ENCODE measurements around the gene ARHGAP29. TPM values are rescaled to one million over a fixed set of nuclear protein-coding genes. Genes with fewer than 3 reads are reported as not detected.

Gene ARHGAP29
- total and polyA plus RNA-seq, 2 experiments from 2014 or later: 9.6 to 22.3 TPM

DNA sequence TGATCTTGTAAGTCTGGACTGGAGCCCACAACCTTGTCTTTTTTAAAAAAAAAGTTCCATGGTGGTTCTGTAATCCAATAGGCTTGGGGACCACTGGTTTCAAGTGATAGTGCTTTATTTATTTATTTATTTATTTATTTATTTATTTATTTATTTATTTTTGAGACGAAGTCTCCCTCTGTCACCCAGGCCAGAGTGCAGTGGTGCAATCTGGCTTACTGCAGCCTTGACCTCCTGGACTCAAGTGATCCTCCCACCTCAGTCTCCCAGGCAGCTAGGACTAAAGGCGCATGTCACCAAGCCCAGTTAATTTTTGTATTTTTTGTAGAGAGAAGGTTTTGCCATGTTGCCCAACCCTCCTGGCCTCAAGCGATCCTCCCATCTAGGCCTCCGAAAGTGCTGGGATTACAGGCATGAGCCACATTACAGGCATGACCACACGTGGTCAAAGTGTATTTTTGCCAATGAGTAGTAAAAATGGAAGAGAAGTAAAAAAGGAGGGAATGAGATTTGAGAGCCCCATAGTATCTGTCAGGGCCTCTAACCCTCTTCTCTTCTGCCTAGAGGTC lies 44.8 kb upstream of the ARHGAP29 start:
- TF ChIP-seq, protein P1, sequence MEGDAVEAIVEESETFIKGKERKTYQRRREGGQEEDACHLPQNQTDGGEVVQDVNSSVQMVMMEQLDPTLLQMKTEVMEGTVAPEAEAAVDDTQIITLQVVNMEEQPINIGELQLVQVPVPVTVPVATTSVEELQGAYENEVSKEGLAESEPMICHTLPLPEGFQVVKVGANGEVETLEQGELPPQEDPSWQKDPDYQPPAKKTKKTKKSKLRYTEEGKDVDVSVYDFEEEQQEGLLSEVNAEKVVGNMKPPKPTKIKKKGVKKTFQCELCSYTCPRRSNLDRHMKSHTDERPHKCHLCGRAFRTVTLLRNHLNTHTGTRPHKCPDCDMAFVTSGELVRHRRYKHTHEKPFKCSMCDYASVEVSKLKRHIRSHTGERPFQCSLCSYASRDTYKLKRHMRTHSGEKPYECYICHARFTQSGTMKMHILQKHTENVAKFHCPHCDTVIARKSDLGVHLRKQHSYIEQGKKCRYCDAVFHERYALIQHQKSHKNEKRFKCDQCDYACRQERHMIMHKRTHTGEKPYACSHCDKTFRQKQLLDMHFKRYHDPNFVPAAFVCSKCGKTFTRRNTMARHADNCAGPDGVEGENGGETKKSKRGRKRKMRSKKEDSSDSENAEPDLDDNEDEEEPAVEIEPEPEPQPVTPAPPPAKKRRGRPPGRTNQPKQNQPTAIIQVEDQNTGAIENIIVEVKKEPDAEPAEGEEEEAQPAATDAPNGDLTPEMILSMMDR (IDR thresholded peaks at IDR 0.05; ENCODE audit: poor library complexity): no peak
- TF ChIP-seq EZH2phosphoT487 (IDR thresholded peaks at IDR 0.05; ENCODE audit: low read depth, severe bottlenecking, unreplicated experiment) (no peak), EZH2 (IDR thresholded peaks at IDR 0.05; ENCODE audit: borderline replicate concordance) (no peak)
- no peak overlapping the region for H3K4me2 ChIP-seq
- no peak for DNase-seq (ENCODE audit: low spot score)

DNA sequence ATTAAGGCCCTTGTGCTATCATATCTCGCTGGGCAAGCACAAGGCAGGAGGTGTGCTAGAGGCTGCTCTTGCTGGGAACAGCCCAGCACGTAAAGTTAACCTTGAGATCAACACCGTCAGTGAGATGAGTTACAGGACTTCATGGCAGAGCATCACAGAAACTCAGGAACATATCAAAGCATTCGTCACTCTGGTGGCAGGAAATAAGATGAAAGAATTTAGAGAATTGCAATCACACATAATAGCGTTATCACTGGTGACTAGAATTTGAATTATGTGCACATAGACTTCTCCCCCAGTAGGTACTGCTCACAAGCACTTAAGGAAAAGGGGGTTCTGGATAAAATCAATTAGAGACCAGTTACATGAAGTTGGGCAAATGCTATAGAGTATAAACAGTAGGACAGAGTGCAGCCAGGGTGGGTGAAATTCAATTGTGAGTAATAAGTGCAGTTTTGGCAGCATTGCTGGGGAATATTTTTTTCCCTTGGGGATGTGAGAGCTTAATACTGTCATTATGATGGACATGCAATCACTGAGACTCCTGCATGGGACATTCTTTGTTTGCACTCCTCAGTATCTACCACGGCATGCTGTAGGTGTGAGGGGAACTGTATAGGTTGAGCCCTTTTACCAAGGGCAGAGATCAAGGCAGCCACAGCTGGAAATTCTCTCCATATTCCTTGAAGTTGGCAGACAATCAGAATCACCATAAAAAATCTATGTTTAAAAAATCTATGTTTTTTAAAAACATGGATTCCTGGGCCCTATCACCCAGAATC lies 44.2 kb upstream of the ARHGAP29 start:
- WGBS (ENCODE audit: low lambda C conversion rate, missing lambda C conversion rate): 50% methylated on average over 6 of the region's 6 CpGs
- TF ChIP-seq EZH2 (IDR thresholded peaks at IDR 0.05; ENCODE audit: borderline replicate concordance): no peak
- TF ChIP-seq, protein P1 (IDR thresholded peaks at IDR 0.05; ENCODE audit: poor library complexity): no peak
- TF ChIP-seq EZH2phosphoT487 (IDR thresholded peaks at IDR 0.05; ENCODE audit: low read depth, severe bottlenecking, unreplicated experiment): no peak
- Histone ChIP-seq H2AFZ (no peak overlapping the region), H3K4me1 (ENCODE audit: insufficient read depth) (no peaks in the 10 kb centered on the region), H3K9me3 (ENCODE audit: low read depth) (no peaks in the 10 kb centered on the region), H3K9me2 (replicated peaks; ENCODE audit: insufficient read depth) (no peaks in the 10 kb centered on the region), H3K79me2 (no peaks in the 10 kb centered on the region), H3K27ac (no peak overlapping the region), H3K27me3 (no peaks in the 10 kb centered on the region), H3K36me3 (replicated peaks; ENCODE audit: insufficient read depth, low read depth) (no peaks in the 10 kb centered on the region), H3K4me3 (no peak overlapping the region), H4K20me1 (ENCODE audit: insufficient read depth, poor library complexity, severe bottlenecking) (no peaks in the 10 kb centered on the region), H3K4me2 (no peak overlapping the region)
- DNase-seq (ENCODE audit: low spot score): no peak

More for the DNA sequence above, 44.8 kb upstream of the ARHGAP29 start:
- no peak overlapping the region for H2AFZ ChIP-seq
- no peaks in the 10 kb centered on the region for H4K20me1 ChIP-seq (ENCODE audit: insufficient read depth, poor library complexity, severe bottlenecking)
- no peaks in the 10 kb centered on the region for H3K27me3 ChIP-seq
- 93% methylated on average over 5 of the region's 5 CpGs for WGBS (ENCODE audit: low lambda C conversion rate, missing lambda C conversion rate)
- H3K9me3 ChIP-seq (ENCODE audit: low read depth): no peaks in the 10 kb centered on the region
- H3K4me1 ChIP-seq (ENCODE audit: insufficient read depth): no peaks in the 10 kb centered on the region
- no peaks in the 10 kb centered on the region for H3K36me3 ChIP-seq (replicated peaks; ENCODE audit: insufficient read depth, low read depth)
- H3K79me2 ChIP-seq: no peaks in the 10 kb centered on the region
- no peak overlapping the region for H3K27ac ChIP-seq
- H3K4me3 ChIP-seq: no peak overlapping the region
- H3K9me2 ChIP-seq (replicated peaks; ENCODE audit: insufficient read depth): no peaks in the 10 kb centered on the region

- no peak overlapping the region for H3K4me2 ChIP-seq
- no peaks in the 10 kb centered on the region for H4K20me1 ChIP-seq (ENCODE audit: insufficient read depth, poor library complexity, severe bottlenecking)
- H3K4me1 ChIP-seq (ENCODE audit: insufficient read depth): no peaks in the 10 kb centered on the region
- H3K27ac ChIP-seq: no peak overlapping the region
- 96% methylated on average over 1 of the region's 1 CpG for WGBS (ENCODE audit: low lambda C conversion rate, missing lambda C conversion rate)
- no peaks in the 10 kb centered on the region for H3K9me2 ChIP-seq (replicated peaks; ENCODE audit: insufficient read depth)
- H3K79me2 ChIP-seq: no peaks in the 10 kb centered on the region
- DNase-seq (ENCODE audit: low spot score): no peak
- H3K36me3 ChIP-seq (replicated peaks; ENCODE audit: insufficient read depth, low read depth): no peaks in the 10 kb centered on the region
- no peaks in the 10 kb centered on the region for H3K27me3 ChIP-seq
- no peaks in the 10 kb centered on the region for H3K9me3 ChIP-seq (ENCODE audit: low read depth)
- H3K4me3 ChIP-seq: no peak overlapping the region
- TF ChIP-seq EZH2phosphoT487 (IDR thresholded peaks at IDR 0.05; ENCODE audit: low read depth, severe bottlenecking, unreplicated experiment) (no peak), EZH2 (IDR thresholded peaks at IDR 0.05; ENCODE audit: borderline replicate concordance) (no peak)
- TF ChIP-seq, protein P1 (IDR thresholded peaks at IDR 0.05; ENCODE audit: poor library complexity): no peak
- H2AFZ ChIP-seq: no peak overlapping the region
These were observed 43.2 kb upstream of the ARHGAP29 start for GRCh38 chr1:94280541-94280940.
